HUDEP-2 (cell line): ENCODE measurements around the gene AFF2.
"Not testable (repeated sequence)": the region's sequence is repeated elsewhere in the genome, so short reads cannot be mapped to it uniquely, and the experiment has no call there.

Experiments used
- DNase-seq, 76 experiments: peaks; one replicate each; lab custom pipeline; 2025; ENCODE audit not compliant: unreplicated experiment in 76 of 76; lab: John Stamatoyannopoulos, UW

AFF2 gene

GRCh38 chrX:148905400-148905799 lies 405.0 kb downstream of the AFF2 start:
- DNase-seq: no peak

GRCh38 chrX:148906628-148907027 lies 406.2 kb downstream of the AFF2 start:
- DNase-seq: not testable (repeated sequence)

- DNase-seq: no peak
Observed at GRCh38 chrX:148909758-148910157, 409.3 kb downstream of the AFF2 start.

DNA sequence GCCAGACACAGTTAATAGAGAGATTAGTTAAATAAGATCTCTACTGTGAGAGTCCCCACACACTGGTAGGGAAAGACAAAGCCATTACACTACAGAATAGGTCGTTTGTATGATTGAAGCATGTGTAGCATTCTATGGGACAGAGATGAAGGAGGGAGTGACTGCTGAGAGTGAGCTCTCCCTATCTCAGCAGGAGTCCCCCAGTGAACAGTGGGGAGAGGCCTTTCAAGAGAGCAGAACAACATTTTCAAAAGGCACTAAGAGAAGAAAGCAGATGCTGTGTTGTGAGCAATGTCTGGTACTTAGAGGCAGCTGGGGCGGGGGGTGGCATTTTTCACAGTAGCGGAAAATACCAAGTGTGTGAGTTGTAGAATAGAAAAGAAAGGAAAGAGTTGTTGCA lies 413.6 kb downstream of the AFF2 start:
- no peak for DNase-seq

DNA sequence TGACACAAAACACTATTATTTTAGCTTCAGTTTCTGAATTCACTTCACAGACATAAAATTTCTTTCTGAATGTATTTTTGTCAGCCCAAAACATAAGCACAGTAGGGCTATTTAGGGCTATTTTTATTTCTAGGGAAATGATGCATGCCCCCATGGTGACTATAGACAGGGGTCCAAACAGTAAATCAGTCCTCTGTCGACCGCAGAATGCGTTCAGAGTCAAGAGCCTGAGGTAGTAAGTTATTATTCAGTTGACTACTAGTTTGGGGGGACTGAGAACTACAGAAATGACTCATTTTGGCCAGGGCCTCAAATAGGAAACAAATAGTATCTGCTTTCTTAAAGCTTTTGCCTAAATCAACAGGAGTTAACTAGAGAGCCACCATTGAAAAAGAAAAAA lies 414.4 kb downstream of the AFF2 start:
- no peak for DNase-seq

GRCh38 chrX:148915474-148915873 lies 415.1 kb downstream of the AFF2 start:
- no peak for DNase-seq

DNA sequence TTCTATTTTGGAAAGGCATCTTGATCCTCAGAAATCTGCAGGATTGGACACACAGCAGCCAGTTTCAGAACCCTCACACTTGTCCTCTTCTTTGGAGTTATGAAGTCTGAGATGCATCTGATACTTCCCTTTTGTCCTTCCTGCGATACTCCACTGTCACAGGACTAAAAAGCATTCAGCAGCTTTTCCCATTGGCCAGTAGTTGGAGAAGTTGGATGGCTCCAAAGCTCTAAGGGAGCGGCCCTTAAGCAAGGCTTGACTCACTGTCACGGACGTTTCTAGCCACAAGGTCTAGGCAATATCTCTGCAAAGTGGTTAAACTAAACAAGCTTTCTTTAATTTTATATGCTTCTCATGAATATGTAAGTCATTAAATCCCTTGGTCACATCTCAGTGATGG lies 417.0 kb downstream of the AFF2 start:
- DNase-seq: no peak

- no peak for DNase-seq
Observed at GRCh38 chrX:148923631-148924030, 423.2 kb downstream of the AFF2 start.

DNA sequence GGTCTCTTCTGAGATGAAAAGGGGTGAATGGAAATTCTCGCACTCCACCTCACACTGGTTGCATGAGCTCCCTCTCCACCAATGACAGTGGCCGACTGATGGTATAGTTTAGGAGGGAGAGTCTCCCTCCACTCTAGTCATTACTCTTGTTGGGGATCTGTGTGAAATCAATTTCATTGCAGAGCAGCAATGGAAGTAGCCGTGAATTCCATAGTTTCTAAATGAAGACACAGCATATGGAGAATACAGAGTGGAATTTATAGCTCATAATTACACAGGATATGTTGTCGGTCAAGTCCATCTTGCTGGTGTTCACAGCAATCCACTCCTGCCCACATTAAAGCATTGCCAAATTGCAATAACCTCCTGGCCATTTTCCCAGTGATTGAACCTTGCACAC lies 426.0 kb downstream of the AFF2 start:
- DNase-seq: no peak

GRCh38 chrX:148928811-148929210 lies 428.4 kb downstream of the AFF2 start:
- DNase-seq: no peak

- no peak for DNase-seq
Observed at GRCh38 chrX:148929686-148930085, 429.3 kb downstream of the AFF2 start.

DNA sequence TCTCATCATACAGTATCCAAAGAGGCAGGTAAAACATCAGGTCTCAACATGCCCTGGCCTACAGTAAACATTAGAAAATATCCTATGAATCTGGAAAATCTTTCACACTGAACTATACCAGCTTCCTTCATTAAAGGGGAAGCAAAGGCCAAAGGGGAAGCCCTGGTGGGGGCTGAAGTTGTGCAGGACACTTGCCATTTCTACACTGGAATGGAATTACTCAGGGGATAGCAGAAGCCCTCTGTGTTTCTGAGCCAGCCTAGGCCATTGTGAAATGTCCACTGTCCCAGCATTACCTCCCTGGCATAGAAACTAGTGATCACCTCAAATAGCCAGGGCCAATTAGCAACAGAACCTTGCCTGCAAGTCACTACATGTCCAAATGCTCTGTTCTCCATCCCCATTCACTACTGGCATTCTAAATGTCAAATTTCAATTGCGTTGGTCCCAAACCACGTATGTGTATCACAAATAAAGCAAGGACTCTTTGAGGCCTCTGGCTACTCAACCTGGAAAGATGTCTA lies 429.9 kb downstream of the AFF2 start:
- DNase-seq: no peak

GRCh38 chrX:148933881-148934280 lies 433.5 kb downstream of the AFF2 start:
- no peak for DNase-seq

GRCh38 chrX:148938348-148938747 lies 437.9 kb downstream of the AFF2 start:
- no peak for DNase-seq

DNA sequence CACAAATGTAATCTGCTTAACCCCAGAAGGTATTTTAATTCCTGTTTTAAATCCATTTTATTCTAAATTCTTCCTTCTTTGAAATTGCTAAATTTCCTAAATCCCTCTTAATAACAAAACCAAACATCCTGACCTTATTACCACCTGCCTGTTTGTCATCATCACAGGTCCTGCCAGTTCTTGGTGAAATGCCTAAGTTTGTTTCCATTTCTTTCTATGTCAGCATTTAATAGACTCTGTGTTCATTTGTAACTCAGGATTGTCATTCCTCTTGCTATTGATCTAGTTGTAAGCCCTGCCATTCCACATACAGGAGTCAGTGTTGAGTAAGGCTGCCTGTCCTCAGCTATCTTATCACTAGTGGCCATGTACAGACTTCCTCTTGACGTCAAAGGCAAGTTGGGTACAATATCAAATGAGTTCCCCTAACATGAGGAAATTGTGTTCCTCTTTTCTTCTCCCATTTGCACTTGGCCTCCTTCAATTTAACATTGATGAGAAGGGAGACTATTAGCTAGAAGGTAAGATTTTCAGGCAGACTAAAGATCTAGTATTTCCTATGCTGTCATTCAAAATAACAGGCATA lies 440.1 kb downstream of the AFF2 start:
- no peak for DNase-seq

DNA sequence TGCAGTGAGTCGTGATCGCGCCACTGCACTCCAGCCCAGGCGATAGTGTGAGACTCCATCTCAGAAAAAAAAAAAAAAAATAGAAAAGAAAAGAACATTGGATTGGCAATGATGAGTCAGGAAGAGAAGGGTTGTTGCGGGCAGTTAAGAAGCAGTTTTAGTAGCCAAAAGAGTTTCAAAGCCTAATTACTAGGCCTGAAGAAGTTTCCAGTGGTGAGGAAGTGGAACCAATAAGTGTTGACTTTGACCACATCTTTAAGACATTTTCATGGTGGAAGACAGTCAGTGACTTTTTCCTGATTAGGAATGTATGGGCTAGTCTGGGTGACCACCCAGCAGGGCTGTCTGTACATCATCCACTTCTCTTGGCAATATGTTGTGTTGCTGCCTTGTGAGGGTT lies 442.3 kb downstream of the AFF2 start:
- no peak for DNase-seq

GRCh38 chrX:148947399-148947975 lies 447.1 kb downstream of the AFF2 start:
- no peak for DNase-seq

- DNase-seq: no peak
Observed at GRCh38 chrX:148956352-148956751, 455.9 kb downstream of the AFF2 start.

DNA sequence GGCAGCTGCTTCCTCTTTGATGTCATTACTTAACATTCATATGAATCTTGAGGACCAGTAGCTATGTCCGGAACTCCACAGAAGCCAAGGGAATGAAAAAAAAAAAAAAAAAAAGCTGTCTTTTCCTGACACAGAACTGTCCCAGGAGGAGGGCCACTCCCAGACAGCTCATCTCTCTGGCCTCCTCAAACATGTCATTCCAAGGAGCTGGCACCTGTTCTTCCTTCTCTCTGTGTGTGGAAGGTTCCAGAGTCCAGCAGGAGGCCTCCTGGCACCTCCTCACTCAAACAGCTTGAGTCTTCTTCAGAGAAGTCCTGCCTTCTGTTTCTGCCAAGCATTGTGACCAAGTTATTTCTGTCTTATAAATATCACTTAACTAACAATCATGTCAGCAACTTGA lies 458.5 kb downstream of the AFF2 start:
- DNase-seq: no peak

DNA sequence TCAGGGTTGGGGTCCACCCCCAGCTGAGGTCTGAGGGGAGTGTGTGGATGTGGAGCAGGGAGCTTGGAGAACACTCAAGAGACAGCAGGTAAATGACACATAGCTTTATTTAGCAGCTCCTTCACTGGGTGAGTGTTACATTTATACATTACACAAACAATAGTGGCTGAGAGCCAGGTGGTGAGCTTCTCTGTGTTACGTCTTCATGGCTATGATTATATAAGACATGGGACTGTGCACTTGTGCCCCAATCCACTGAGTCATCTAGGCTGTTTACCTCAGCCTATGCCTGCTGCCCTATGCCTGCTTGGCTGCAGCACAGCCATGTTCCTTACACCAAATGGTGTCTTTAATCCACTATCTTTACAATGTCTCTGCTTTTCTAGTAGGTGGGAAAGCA lies 459.6 kb downstream of the AFF2 start:
- no peak for DNase-seq

GRCh38 chrX:148961985-148962384 lies 461.6 kb downstream of the AFF2 start:
- DNase-seq: no peak

DNA sequence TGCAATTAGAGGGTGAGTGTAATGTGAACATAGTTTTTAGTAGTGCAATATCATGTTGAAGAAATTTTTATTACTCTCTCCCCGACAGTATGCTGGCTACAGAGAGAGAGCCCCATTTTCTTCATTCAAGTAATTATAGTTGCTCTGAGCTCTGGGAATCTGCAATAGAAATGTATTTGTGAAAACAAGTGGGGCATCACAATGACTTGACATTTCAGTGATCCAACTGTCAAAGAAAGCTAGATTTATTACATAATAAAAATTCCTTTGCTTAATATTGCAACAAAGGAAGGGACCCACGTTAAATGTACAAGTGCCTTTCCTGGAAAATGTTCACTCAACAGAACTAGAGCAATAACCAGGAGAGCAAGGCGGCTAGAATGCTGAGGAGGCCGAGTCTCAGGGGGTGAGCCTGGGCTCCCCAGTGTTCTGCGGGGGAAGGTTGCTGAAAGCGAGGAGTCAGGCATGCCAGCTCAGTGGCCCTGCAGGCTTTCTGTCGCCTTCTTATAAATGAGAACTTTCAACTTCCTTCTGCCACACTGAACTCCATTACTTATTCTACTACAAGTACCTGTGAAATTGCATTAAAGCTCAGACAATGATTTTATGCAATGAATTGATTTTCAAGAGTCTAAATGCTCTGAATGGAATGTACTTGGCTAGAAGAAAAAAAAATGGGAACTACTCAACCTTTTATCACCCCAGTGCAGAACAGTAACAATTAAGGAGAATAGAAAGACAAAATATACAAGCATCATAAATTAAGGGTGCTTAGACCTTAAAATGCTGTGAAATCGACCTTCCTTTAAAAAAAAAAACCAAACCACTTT lies 476.4 kb downstream of the AFF2 start:
- DNase-seq: no peak
